Caco-2 (cell line): ENCODE results near the gene ZMPSTE24. TPM values are rescaled to one million over a fixed set of nuclear protein-coding genes. Genes with fewer than 3 reads are reported as not detected.

Source experiments
- BruUV-seq: library from RNA; stranded (reverse); fragments of 400-500 nt; replicated peaks from 2 replicates; lab custom pipeline; 2021; lab: Mats Ljungman, UMichigan
- CTCF ChIA-PET: fragments of 300-600 bp; sonication (Branson Sonifier 250); formaldehyde crosslinking; loops from one replicate; lab custom pipeline; 2022; ENCODE audit warnings: antibody characterized with exemption; lab: Charles Lee
- POLR2A ChIA-PET: fragments of 300-600 bp; sonication (Branson Sonifier 250); formaldehyde crosslinking; loops from one replicate; lab custom pipeline; 2022; ENCODE audit warnings: antibody characterized with exemption; lab: Charles Lee
- DNase-seq, 2 experiments: peaks; one replicate each; pipeline versions ENCODE4 v3.0.0 to v3.0.0-alpha.2; 2020 to 2022
- H3K27me3 ChIP-seq: replicated peaks from 2 replicates; pipeline ENCODE4 v1.6.0; 2011; ENCODE audit warnings: low read length; ENCODE audit not compliant: control insufficient read depth, insufficient read depth
- H3K36me3 ChIP-seq: 2 replicates; pipeline ENCODE4 v1.5.1; 2011; ENCODE audit warnings: low read length; ENCODE audit not compliant: control insufficient read depth, insufficient read depth
- H3K4me1 ChIP-seq: fragments of 250-450 bp; sonication (Bioruptor Pico); 2 replicates; pipeline ENCODE4 v1.5.1; 2020; ENCODE audit warnings: mild to moderate bottlenecking
- H3K4me3 ChIP-seq: 2 replicates; pipeline ENCODE4 v1.5.1; 2011; ENCODE audit warnings: low read depth, mild to moderate bottlenecking, control low read depth, low read length
- H3K9me3 ChIP-seq: fragments of 250-450 bp; sonication (Bioruptor Pico); 2 replicates; pipeline ENCODE4 v1.5.1; 2020; ENCODE audit warnings: mild to moderate bottlenecking, moderate library complexity
- H3K27ac Mint-ChIP-seq: one replicate; pipeline ENCODE4 v1.8.0; 2022; ENCODE audit warnings: mixed read lengths; ENCODE audit not compliant: unreplicated experiment
- H3K27me3 Mint-ChIP-seq: one replicate; pipeline ENCODE4 v1.8.0; 2022; ENCODE audit warnings: mixed read lengths; ENCODE audit not compliant: insufficient read depth, unreplicated experiment
- H3K36me3 Mint-ChIP-seq: one replicate; pipeline ENCODE4 v1.8.0; 2022; ENCODE audit warnings: mild to moderate bottlenecking, mixed read lengths; ENCODE audit not compliant: insufficient read depth, unreplicated experiment
- H3K4me1 Mint-ChIP-seq: one replicate; pipeline ENCODE4 v1.8.0; 2022; ENCODE audit warnings: low read depth, mixed read lengths; ENCODE audit not compliant: unreplicated experiment
- H3K4me3 Mint-ChIP-seq: one replicate; pipeline ENCODE4 v1.8.0; 2022; ENCODE audit warnings: mild to moderate bottlenecking, moderate library complexity, mixed read lengths; ENCODE audit not compliant: unreplicated experiment
- H3K9me3 Mint-ChIP-seq: one replicate; pipeline ENCODE4 v1.8.0; 2022; ENCODE audit warnings: mixed read lengths; ENCODE audit not compliant: unreplicated experiment
- intact Hi-C: fragments of 100-400 bp; cut with micrococcal nuclease; formaldehyde crosslinking; loops from one replicate; pipeline ENCODE4 v1.10.0; 2022; ENCODE audit not compliant: unreplicated experiment
- total RNA-seq: library from RNA; stranded (reverse); gene quantifications from 2 replicates; pipeline ENCODE4 v1.2.3, GENCODE V29; 2022
- TF ChIP-seq, protein P1 (sequence below), 2 experiments: fragments of 200-600 bp in 1 of 2; IDR thresholded peaks; 1 replicate in 1 of 2; 2 replicates in 1 of 2; pipeline versions ENCODE4 v1.5.1 to v1.8.0; 2011 to 2022; ENCODE audit warnings: antibody characterized with exemption in 1 of 2, control low read depth in 1 of 2, inconsistent platforms in 1 of 2, low read depth in 1 of 2, low read length in 1 of 2, mild to moderate bottlenecking in 1 of 2, moderate library complexity in 1 of 2; ENCODE audit not compliant: insufficient read depth in 1 of 2, severe bottlenecking in 1 of 2, unreplicated experiment in 1 of 2

The ZMPSTE24 gene
- total RNA-seq, 1 experiment from 2014 or later: 37.9 TPM

DNA sequence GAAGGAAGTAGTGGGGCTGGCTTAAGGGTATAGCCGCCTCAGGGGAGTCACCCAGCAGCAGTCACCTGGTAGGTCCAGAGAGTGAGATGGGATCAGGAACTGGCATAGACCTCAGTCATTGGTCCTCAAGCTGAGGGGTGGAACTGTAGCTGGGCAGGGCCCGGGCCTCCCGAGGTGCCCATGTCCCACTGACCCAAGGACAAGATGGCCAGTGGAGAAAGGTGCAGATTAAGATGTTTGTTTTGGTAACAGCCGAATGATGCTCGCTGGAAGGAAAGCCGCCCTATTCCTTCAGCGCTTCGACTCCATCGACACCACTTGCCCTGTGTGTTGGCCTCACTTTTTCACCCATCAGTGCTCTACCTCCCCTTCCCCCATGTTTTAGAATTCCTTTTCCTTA lies 42.6 kb downstream of the ZMPSTE24 start:
- CTCF ChIA-PET: no interaction called here
- no peaks in the 10 kb centered on the region for H3K36me3 Mint-ChIP-seq
- Histone ChIP-seq H3K9me3 (no peaks in the 10 kb centered on the region), H3K4me1 (no peaks in the 10 kb centered on the region), H3K36me3 (no peaks in the 10 kb centered on the region), H3K4me3 (no peak overlapping the region), H3K27me3 (no peaks in the 10 kb centered on the region)
- POLR2A ChIA-PET: no interaction called here
- no TSS peak for BruUV-seq
- no peaks in the 10 kb centered on the region for H3K27me3 Mint-ChIP-seq
- no peak for DNase-seq
- H3K4me3 Mint-ChIP-seq: no peak overlapping the region
- no peaks in the 10 kb centered on the region for H3K4me1 Mint-ChIP-seq
- no peaks in the 10 kb centered on the region for H3K9me3 Mint-ChIP-seq
- intact Hi-C loops: loop anchor here (10.0 kb wide), 1 partner anchor 226 kb away; no protein-coding TSS in a partner anchor
- TF ChIP-seq, protein P1, sequence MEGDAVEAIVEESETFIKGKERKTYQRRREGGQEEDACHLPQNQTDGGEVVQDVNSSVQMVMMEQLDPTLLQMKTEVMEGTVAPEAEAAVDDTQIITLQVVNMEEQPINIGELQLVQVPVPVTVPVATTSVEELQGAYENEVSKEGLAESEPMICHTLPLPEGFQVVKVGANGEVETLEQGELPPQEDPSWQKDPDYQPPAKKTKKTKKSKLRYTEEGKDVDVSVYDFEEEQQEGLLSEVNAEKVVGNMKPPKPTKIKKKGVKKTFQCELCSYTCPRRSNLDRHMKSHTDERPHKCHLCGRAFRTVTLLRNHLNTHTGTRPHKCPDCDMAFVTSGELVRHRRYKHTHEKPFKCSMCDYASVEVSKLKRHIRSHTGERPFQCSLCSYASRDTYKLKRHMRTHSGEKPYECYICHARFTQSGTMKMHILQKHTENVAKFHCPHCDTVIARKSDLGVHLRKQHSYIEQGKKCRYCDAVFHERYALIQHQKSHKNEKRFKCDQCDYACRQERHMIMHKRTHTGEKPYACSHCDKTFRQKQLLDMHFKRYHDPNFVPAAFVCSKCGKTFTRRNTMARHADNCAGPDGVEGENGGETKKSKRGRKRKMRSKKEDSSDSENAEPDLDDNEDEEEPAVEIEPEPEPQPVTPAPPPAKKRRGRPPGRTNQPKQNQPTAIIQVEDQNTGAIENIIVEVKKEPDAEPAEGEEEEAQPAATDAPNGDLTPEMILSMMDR (IDR thresholded peaks at IDR 0.05; ENCODE audit: insufficient read depth in 1 of 2, low read depth in 1 of 2, low read length in 1 of 2, severe bottlenecking in 1 of 2, unreplicated experiment in 1 of 2): no peak
- H3K27ac Mint-ChIP-seq: no peak overlapping the region

DNA sequence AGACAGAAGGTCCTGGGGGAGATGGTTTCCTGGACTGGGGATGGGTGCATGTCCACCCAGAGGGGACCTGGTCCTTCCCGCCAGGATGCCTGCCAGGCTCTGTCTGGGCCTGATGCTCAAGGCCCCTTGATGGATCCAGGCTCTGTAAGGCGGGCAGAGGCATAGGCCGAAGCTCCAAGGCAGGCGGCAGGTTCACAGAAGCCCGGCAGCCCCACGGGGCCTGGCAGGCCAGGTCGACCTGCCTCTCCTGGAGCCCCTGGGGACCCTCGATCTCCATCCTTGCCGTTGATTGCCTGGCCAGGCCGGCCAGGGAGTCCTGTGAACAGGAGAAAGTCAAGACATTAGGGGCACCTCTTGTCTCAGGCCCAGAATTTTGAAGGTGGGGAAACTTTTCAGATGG lies 43.0 kb downstream of the ZMPSTE24 start:
- ChIA-PET CTCF (no interaction called here), POLR2A (no interaction called here)
- no peaks in the 10 kb centered on the region for H3K9me3 Mint-ChIP-seq
- no peaks in the 10 kb centered on the region for H3K9me3 ChIP-seq
- DNase-seq: no peak
- H3K4me3 Mint-ChIP-seq: no peak overlapping the region
- no TSS peak for BruUV-seq
- no peaks in the 10 kb centered on the region for H3K4me1 ChIP-seq
- H3K27ac Mint-ChIP-seq: no peak overlapping the region
- intact Hi-C loops: loop anchor here (10.0 kb wide), 1 partner anchor 226 kb away; no protein-coding TSS in a partner anchor
- H3K36me3 Mint-ChIP-seq: no peaks in the 10 kb centered on the region
- no peaks in the 10 kb centered on the region for H3K27me3 ChIP-seq
- TF ChIP-seq, protein P1 (IDR thresholded peaks at IDR 0.05; ENCODE audit: insufficient read depth in 1 of 2, low read depth in 1 of 2, low read length in 1 of 2, severe bottlenecking in 1 of 2, unreplicated experiment in 1 of 2): no peak
- no peaks in the 10 kb centered on the region for H3K4me1 Mint-ChIP-seq
- H3K36me3 ChIP-seq: no peaks in the 10 kb centered on the region
- H3K4me3 ChIP-seq: no peak overlapping the region
- no peaks in the 10 kb centered on the region for H3K27me3 Mint-ChIP-seq

DNA sequence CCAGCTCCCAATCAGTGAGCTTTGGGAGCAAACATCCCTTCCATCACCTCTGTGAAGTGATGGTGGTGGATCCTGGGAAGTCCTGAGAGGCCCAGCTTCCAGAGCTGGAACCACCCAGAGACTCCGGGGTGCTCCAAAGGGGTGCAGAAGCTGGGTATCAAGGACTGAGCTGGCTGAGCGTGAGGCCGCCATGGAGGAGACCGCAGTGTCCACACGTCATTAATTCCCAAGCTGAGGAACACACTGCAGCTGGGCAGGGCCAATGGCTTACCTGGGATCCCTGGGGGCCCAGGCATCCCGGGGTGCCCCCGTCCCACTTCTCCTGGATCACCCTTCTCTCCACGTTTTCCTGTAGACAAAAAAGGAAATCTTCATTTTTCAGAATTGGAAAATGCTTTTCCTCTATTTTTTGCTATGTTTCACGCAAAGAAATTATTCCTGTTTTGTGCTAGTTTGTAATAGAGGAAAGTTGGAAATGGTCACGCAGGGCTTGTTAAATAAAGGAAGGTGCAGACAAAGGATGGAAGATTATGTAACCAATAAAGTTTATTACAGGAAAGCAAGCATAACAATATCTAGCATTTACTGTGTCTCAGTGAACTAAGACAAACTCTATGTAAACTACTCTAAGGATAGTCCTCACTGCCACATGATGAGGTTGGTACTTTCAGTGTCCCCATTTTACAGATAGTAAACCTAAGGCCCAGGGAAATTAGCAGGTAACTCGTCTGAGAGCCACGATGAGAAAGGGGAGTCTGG lies 43.7 kb downstream of the ZMPSTE24 start:
- ChIA-PET CTCF (no interaction called here), POLR2A (no interaction called here)
- H3K4me3 ChIP-seq: no peak overlapping the region
- Mint-ChIP-seq H3K36me3 (no peaks in the 10 kb centered on the region), H3K4me3 (no peak overlapping the region), H3K9me3 (no peaks in the 10 kb centered on the region), H3K27me3 (no peaks in the 10 kb centered on the region), H3K27ac (no peak overlapping the region), H3K4me1 (peaks cover 6% of the 10 kb centered on the region)
- intact Hi-C loops: loop anchor here (10.0 kb wide), 1 partner anchor 227 kb away; no protein-coding TSS in a partner anchor
- BruUV-seq: no TSS peak
- no peaks in the 10 kb centered on the region for H3K4me1 ChIP-seq
- TF ChIP-seq, protein P1 (IDR thresholded peaks at IDR 0.05; ENCODE audit: insufficient read depth in 1 of 2, low read depth in 1 of 2, low read length in 1 of 2, severe bottlenecking in 1 of 2, unreplicated experiment in 1 of 2): no peak
- no peaks in the 10 kb centered on the region for H3K27me3 ChIP-seq
- no peaks in the 10 kb centered on the region for H3K9me3 ChIP-seq
- H3K36me3 ChIP-seq: no peaks in the 10 kb centered on the region
- no peak for DNase-seq
